HG03575 (cell line): ENCODE data around the gene PRRX2.

Experiments used
- ATAC-seq: cut with Tn5 transposase; IDR thresholded peaks from one replicate; pipeline ENCODE4 v1.9.1; 2021; ENCODE audit not compliant: unreplicated experiment, insufficient number of reproducible peaks, low FRiP score; ENCODE audit errors: extremely low read depth

The PRRX2 gene

GRCh38 chr9:129696944-129697655, 31.7 kb downstream of the PRRX2 start:
- ATAC-seq, result no peak

GRCh38 chr9:129697656-129698253, 32.3 kb downstream of the PRRX2 start:
- no peak for ATAC-seq

- ATAC-seq, result no peak
Measured at GRCh38 chr9:129698254-129698757, 32.9 kb downstream of the PRRX2 start.

- no peak for ATAC-seq
Measured at GRCh38 chr9:129701054-129701453, 35.6 kb downstream of the PRRX2 start.

DNA sequence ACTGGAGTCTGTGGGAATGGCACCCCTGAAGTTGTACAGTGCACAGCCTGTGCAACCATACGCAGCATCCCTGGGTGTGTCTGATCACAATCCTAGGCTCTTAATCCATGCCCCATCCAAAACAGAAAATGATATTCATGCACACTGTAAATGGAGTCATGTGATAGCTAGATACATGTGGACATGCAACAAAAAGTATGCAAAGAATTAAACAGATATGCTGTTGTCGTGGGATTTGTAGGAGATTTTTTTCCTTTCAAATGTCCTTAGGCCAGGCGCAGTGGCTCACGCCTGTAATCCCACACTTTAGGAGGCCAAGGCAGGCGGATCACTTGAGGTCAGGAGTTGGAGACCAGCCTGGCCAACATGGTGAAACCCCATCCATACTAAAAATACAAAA, 36.1 kb downstream of the PRRX2 start:
- ATAC-seq, result no peak

DNA sequence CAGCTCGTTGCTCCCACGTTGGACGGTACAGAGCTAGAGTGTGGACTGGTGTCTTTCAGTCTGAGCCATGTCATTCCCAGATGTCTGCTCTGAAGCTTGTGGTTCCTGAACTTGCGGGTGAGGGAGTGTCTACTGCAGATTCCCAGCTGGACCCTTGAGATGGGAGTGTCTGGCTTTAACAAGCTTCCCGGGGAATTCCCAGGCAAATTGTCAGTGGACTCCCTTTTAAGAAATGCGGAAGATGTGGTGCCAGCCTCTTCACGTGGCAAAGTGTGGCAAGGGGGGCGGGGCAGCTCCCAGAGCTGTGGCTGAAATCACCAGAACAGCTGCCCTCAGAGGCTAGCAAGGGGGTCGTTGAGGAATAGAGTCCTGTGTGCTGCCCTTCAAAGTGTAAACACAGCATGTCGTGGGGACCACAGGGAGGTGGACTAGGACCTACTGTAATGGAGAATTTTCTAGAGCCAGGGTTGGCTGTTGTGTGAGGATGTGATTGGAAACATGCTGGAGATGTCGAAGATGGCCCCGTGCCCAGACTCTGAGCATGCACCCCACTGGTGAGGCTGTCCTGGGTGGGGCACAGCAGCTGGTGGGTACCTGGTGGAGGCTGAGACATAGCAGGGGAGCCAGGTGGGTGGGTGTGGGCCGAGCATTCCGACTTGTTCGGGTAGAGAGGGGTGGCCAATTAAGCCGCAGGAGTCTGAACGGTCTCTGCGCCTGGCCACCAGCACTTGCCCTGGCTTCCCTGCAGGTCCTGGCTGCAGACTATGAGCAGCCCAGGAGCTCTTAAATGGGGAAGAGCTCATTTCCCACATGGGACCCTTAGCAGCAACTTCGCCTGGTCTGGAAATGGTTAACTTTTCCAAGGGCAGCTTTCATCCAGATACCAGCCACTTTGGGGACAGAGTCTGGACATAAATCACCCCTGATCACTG, 37.4 kb downstream of the PRRX2 start:
- no peak for ATAC-seq

DNA sequence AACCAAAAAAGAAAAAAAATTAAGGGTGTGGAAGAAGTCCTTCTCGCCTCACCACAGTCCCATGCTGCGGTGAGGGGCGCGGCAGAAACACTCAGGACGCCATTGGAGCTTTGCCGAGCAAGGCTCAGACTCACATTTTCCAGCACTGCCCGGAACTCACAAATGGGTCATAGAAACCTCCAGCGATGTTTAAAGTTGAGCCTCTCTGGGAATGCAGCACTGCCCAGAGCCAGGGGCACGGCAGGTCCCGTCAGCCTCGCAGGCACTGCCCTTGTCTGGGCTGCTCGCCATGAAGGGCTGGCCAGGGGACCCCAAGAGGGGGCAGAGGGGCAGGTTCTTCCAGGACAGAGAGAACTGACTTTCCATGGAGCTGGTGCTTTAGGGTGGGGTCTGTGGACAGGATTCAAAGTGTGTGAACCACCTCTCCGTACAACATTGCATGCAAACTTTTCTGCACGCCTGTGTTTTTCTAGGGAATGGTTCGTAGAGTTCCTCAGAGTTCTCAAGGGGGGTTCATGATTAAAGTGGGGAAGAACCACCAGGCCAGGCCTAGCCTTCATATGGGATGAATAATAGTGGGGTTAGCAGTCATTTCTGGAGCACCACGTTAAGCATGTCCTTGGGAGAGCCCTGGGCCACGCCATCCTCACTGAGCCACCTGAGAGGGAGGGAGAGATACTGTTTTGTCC, 38.4 kb downstream of the PRRX2 start:
- no peak for ATAC-seq

DNA sequence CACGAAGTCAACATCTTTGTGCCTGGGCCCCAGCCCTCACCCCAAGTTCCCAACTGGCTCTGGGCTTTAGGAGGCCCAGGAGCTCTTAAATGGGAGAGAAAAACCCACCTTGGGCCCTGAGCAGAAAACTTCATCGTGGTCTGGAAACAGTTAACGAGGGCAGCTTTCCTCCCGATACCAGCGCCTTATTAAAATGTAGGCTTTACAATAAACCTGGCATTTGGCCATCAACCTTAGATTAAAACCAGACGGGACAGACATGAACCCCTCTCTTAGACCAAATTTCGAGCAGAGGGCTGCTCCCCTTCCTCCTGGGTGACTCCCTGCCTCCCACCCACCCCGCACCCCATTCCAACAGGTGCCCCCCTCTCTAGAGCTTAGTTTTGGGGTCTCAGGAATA, 39.4 kb downstream of the PRRX2 start:
- no peak for ATAC-seq

GRCh38 chr9:129708793-129709192, 43.3 kb downstream of the PRRX2 start:
- no peak for ATAC-seq

DNA sequence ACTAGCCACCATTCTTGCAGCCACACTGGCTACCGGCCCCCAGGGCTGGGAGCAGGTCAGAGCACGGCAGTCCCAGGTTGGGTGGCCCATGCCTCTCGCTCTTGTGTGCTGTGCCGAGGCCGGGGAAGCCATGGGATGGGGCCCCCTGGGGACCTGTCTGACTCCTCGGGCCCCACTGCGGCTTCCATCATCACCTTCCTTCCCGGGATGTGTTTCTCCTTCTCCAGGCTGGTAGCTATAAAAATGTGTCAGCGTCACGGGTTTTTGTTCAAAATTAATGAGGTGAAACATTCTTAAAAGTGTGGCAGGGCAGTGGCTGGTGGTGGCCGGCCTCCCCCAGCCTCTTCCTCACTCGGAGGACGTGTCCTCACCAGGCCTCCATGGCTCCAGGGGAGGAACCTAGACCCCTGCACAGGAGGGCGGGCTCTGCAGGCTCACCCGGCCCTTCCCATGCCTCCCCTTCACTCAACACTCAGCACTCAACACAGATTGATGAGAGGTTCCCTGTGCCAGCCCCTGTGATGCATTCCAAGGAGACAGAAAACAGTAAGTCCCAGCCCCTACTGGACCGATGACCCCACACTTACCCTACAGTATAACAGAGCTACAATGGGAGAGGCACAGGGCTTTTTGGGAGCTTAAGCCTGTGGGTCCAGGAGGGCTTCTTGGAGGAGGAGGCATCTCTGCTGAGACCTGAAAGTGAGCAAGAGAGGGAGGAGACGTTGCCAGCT, 44.2 kb downstream of the PRRX2 start:
- ATAC-seq, result no peak

DNA sequence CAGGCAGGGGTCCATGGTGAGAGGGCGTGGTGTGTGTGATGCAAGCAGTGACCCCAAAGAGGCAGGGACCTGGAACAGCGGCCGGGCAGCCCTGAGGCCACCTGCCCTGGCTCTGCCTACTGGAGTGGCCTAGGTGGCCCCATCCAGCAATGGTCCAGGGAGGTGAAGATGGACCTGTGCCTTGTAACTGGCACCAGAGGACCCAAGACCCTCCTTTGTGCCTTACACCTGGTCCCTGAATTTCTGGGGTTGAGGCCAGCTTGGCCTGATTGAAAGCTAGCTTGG, 44.7 kb downstream of the PRRX2 start:
- no peak for ATAC-seq

GRCh38 chr9:129712634-129713401, 47.4 kb downstream of the PRRX2 start:
- no peak for ATAC-seq

DNA sequence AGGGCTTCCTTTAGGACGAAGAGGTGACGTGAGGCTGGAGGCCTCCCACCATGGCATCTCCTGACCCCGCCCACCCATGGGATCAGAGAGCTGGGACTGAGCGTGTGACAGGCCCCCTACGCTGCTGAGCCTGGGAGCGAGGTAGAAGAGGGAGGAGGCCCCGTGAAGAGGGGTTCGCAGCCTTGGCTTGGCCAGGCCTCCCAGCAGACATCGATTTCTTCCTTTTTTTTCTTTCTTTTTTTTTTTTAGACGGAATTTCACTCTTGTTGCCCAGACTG, 47.9 kb downstream of the PRRX2 start:
- no peak for ATAC-seq

DNA sequence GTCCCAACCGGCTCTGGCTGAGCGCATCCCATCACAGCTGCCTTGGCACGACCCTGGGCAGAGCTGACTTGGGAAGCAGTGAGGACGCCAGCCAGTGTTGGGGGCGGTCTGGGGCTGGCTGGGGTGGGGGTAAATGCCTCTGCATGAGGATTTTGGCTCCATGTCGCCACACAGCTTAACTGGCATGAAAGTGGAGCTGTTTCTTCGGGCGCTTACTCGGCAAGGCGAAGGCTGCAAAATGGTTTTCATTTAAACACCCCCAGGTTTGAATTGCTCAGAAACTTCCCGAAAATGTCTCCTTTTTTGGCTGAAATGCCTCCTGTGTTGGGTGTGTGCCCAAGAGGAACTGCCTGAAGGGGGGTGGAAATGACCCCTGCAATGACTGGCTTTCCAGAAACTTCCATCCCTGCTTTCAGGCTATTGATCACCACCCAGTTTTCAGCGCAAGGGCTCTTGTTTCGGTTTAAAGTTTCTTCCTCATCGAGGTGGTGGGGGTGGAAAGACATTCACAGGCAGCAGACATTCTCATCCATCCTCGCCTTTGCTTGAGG, 49.1 kb downstream of the PRRX2 start:
- ATAC-seq, result no peak

DNA sequence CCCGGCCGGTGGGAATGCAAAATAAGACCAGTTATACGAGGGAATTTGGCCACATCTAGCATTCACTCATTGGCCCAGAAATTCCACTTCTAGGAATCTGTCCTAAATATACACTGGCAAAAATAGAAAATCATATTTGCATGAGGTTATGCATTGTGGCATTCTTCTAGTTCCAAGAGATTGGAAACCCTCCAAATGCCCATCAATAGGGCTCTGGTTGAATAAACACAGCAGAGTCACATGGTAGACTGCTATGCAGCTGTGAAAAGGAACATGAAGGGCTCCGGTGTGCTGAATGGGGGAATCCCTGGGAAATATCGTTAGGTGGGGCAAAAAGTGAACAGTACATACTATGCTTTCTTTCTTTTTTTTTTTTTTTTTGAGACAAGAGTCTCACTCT, 50.6 kb downstream of the PRRX2 start:
- ATAC-seq, result no peak

DNA sequence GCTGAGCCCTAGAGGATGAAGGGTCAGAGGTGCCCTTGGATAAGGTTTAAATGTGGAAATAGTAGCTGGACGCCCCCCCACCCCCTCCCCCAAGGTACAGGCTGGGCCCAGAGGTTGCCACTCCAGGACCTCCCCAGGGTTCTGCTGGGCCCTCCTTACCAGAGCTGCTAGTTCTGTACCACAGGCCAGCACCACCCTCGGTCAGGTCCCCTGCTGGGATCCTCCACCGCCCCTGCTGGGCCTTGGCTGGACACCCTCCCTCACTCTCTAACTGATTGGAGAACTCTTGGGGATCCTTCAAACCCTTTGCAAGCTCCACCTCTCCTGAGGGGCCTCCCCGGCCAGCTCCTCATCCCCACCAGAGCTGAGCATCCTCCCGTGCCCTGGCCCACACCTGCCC, 52.5 kb downstream of the PRRX2 start:
- ATAC-seq, result no peak

- ATAC-seq, result no peak
Measured at GRCh38 chr9:129718647-129719046, 53.2 kb downstream of the PRRX2 start.

GRCh38 chr9:129719135-129719534, 53.7 kb downstream of the PRRX2 start:
- ATAC-seq, result no peak
